Measurements from ENCODE around the gene LRIT3.
"Not testable (repeated sequence)": the region's sequence is repeated elsewhere in the genome, so short reads cannot be mapped to it uniquely, and the experiment has no call there.

Gene LRIT3

DNA sequence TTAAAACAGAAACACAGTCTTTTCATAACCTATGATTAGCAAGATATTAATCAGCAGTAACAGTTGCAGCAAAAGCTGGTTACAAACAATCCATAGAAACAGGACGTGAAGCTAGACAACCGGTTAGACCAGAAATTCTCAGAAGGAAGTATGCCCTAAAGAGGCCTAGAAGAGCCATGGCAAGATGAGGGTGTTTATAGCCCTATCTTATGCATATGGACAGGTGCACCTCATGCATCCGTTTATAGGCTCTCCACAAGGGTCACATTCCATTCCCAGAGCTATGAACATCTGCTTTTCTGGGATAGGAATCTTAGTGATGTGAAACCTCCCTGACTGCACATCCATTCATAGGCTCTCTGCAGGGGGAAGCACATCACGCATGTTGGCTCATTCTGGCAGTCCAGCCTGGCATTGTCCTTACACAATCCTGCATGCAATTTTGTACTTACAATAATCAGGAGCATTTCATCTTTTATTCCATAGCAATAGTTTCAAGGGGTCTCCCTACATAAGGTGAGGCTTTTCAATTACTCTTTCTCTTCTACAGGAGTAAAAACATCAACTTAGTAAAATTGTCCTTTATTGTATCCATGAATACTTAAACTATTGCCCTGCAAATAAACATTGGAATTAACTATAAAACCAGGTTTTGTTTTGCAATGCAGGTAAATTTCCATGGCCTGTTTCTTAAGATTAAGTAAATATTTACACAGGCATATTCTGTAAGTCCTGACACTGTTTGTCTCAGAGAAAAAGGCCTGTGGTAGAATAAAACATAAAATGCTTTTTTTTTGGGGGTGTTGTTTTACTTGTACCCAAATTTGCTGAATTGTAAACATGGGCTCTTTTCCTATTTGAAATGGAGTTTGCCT lies 11.8 kb downstream of the LRIT3 start:
- no CpG with 5 or more reads among the region's 4 CpGs for WGBS (ENCODE audit: extremely low coverage, insufficient coverage, low lambda C conversion rate)
- H2BK120ac ChIP-seq (ENCODE audit: low read depth, low read length); H2AK5ac ChIP-seq (ENCODE audit: low read length); H3K4me3 ChIP-seq (ENCODE audit: low read length); H3K9ac ChIP-seq (ENCODE audit: low read length); H3K4me2 ChIP-seq (ENCODE audit: low read length); H3K4me1 ChIP-seq (ENCODE audit: control insufficient read depth, low read depth, low read length); H4K5ac ChIP-seq (ENCODE audit: low read length); H2BK15ac ChIP-seq (replicated peaks; ENCODE audit: low read depth); H3K79me1 ChIP-seq (ENCODE audit: low read length); DNase-seq; H2BK5ac ChIP-seq (ENCODE audit: low read length); H3K79me2 ChIP-seq (ENCODE audit: control insufficient read depth, insufficient read depth, low read length); H3K4ac ChIP-seq (ENCODE audit: low read depth, low read length); H3K27ac ChIP-seq (ENCODE audit: low read depth, low read length); H3K23ac ChIP-seq (ENCODE audit: low read length); H3K18ac ChIP-seq (ENCODE audit: low read length); H4K8ac ChIP-seq (ENCODE audit: low read depth, low read length); H3K56ac ChIP-seq (ENCODE audit: low read length); H3K27me3 ChIP-seq (ENCODE audit: insufficient read depth, low read length, poor library complexity); H3K36me3 ChIP-seq (ENCODE audit: control insufficient read depth, insufficient read depth, low read length): not testable (repeated sequence)

- Histone ChIP-seq H3K79me1 (ENCODE audit: low read length) (no peaks in the 10 kb centered on the region), H3K79me2 (ENCODE audit: control insufficient read depth, insufficient read depth, low read length) (no peaks in the 10 kb centered on the region), H3K23ac (ENCODE audit: low read length) (no peak overlapping the region), H3K4me3 (ENCODE audit: low read length) (no peak overlapping the region), H2AK5ac (ENCODE audit: low read length) (no peak overlapping the region), H3K4me2 (ENCODE audit: low read length) (no peak overlapping the region), H2BK15ac (replicated peaks; ENCODE audit: low read depth) (no peak overlapping the region), H3K36me3 (ENCODE audit: control insufficient read depth, insufficient read depth, low read length) (no peaks in the 10 kb centered on the region), H3K56ac (ENCODE audit: low read length) (no peak overlapping the region), H4K8ac (ENCODE audit: low read depth, low read length) (no peak overlapping the region), H4K5ac (ENCODE audit: low read length) (no peak overlapping the region), H3K4ac (ENCODE audit: low read depth, low read length) (no peak overlapping the region), H2BK5ac (ENCODE audit: low read length) (no peak overlapping the region), H2BK120ac (ENCODE audit: low read depth, low read length) (no peak overlapping the region), H3K18ac (ENCODE audit: low read length) (no peak overlapping the region), H3K4me1 (ENCODE audit: control insufficient read depth, low read depth, low read length) (no peaks in the 10 kb centered on the region), H3K27me3 (ENCODE audit: insufficient read depth, low read length, poor library complexity) (no peaks in the 10 kb centered on the region), H3K9ac (ENCODE audit: low read length) (no peak overlapping the region), H3K27ac (ENCODE audit: low read depth, low read length) (no peak overlapping the region)
- no CpG with 5 or more reads among the region's 2 CpGs for WGBS (ENCODE audit: extremely low coverage, insufficient coverage, low lambda C conversion rate)
- DNase-seq: no peak
Measured at GRCh38 chr4:109861271-109861670, 13.4 kb downstream of the LRIT3 start.

GRCh38 chr4:109861916-109862511 lies 14.1 kb downstream of the LRIT3 start:
- Histone ChIP-seq H3K9ac (ENCODE audit: low read length) (no peak overlapping the region), H2BK120ac (ENCODE audit: low read depth, low read length) (no peak overlapping the region), H3K56ac (ENCODE audit: low read length) (no peak overlapping the region), H3K79me2 (ENCODE audit: control insufficient read depth, insufficient read depth, low read length) (no peaks in the 10 kb centered on the region), H3K18ac (ENCODE audit: low read length) (no peak overlapping the region), H4K5ac (ENCODE audit: low read length) (no peak overlapping the region), H3K4ac (ENCODE audit: low read depth, low read length) (no peak overlapping the region), H3K4me2 (ENCODE audit: low read length) (no peak overlapping the region), H3K27me3 (ENCODE audit: insufficient read depth, low read length, poor library complexity) (no peaks in the 10 kb centered on the region), H3K36me3 (ENCODE audit: control insufficient read depth, insufficient read depth, low read length) (no peaks in the 10 kb centered on the region), H4K8ac (ENCODE audit: low read depth, low read length) (no peak overlapping the region), H3K23ac (ENCODE audit: low read length) (no peak overlapping the region), H2BK15ac (replicated peaks; ENCODE audit: low read depth) (no peak overlapping the region), H3K27ac (ENCODE audit: low read depth, low read length) (no peak overlapping the region), H3K4me1 (ENCODE audit: control insufficient read depth, low read depth, low read length) (no peaks in the 10 kb centered on the region), H2BK5ac (ENCODE audit: low read length) (no peak overlapping the region), H3K79me1 (ENCODE audit: low read length) (no peaks in the 10 kb centered on the region), H2AK5ac (ENCODE audit: low read length) (no peak overlapping the region), H3K4me3 (ENCODE audit: low read length) (no peak overlapping the region)
- no peak for DNase-seq
- no CpG with 5 or more reads among the region's 3 CpGs for WGBS (ENCODE audit: extremely low coverage, insufficient coverage, low lambda C conversion rate)

GRCh38 chr4:109864134-109864533 lies 16.2 kb downstream of the LRIT3 start:
- DNase-seq: peak; percentile 34
- Histone ChIP-seq H3K27me3 (ENCODE audit: insufficient read depth, low read length, poor library complexity) (no peaks in the 10 kb centered on the region), H3K27ac (ENCODE audit: low read depth, low read length) (no peak overlapping the region), H4K8ac (ENCODE audit: low read depth, low read length) (no peak overlapping the region), H3K18ac (ENCODE audit: low read length) (no peak overlapping the region), H2BK15ac (replicated peaks; ENCODE audit: low read depth) (no peak overlapping the region), H3K4me2 (ENCODE audit: low read length) (no peak overlapping the region), H2AK5ac (ENCODE audit: low read length) (no peak overlapping the region), H2BK5ac (ENCODE audit: low read length) (no peak overlapping the region), H3K23ac (ENCODE audit: low read length) (no peak overlapping the region), H3K4me1 (ENCODE audit: control insufficient read depth, low read depth, low read length) (no peaks in the 10 kb centered on the region), H3K9ac (ENCODE audit: low read length) (no peak overlapping the region), H3K4me3 (ENCODE audit: low read length) (no peak overlapping the region), H2BK120ac (ENCODE audit: low read depth, low read length) (no peak overlapping the region), H3K4ac (ENCODE audit: low read depth, low read length) (no peak overlapping the region), H3K79me1 (ENCODE audit: low read length) (no peaks in the 10 kb centered on the region), H4K5ac (ENCODE audit: low read length) (no peak overlapping the region), H3K36me3 (ENCODE audit: control insufficient read depth, insufficient read depth, low read length) (no peaks in the 10 kb centered on the region), H3K79me2 (ENCODE audit: control insufficient read depth, insufficient read depth, low read length) (no peaks in the 10 kb centered on the region), H3K56ac (ENCODE audit: low read length) (no peak overlapping the region)

- Histone ChIP-seq H3K27ac (ENCODE audit: low read depth, low read length) (no peak overlapping the region), H4K5ac (ENCODE audit: low read length) (no peak overlapping the region), H3K4ac (ENCODE audit: low read depth, low read length) (no peak overlapping the region), H2BK120ac (ENCODE audit: low read depth, low read length) (no peak overlapping the region), H3K27me3 (ENCODE audit: insufficient read depth, low read length, poor library complexity) (no peaks in the 10 kb centered on the region), H2AK5ac (ENCODE audit: low read length) (no peak overlapping the region), H3K56ac (ENCODE audit: low read length) (no peak overlapping the region), H2BK15ac (replicated peaks; ENCODE audit: low read depth) (no peak overlapping the region), H3K79me2 (ENCODE audit: control insufficient read depth, insufficient read depth, low read length) (no peaks in the 10 kb centered on the region), H3K79me1 (ENCODE audit: low read length) (no peaks in the 10 kb centered on the region), H3K23ac (ENCODE audit: low read length) (no peak overlapping the region), H3K9ac (ENCODE audit: low read length) (no peak overlapping the region), H3K18ac (ENCODE audit: low read length) (no peak overlapping the region), H3K4me1 (ENCODE audit: control insufficient read depth, low read depth, low read length) (no peaks in the 10 kb centered on the region), H3K4me2 (ENCODE audit: low read length) (no peak overlapping the region), H4K8ac (ENCODE audit: low read depth, low read length) (no peak overlapping the region), H2BK5ac (ENCODE audit: low read length) (no peak overlapping the region), H3K4me3 (ENCODE audit: low read length) (no peak overlapping the region), H3K36me3 (ENCODE audit: control insufficient read depth, insufficient read depth, low read length) (no peaks in the 10 kb centered on the region)
- no CpG with 5 or more reads among the region's 5 CpGs for WGBS (ENCODE audit: extremely low coverage, insufficient coverage, low lambda C conversion rate)
- DNase-seq: no peak
Measured at GRCh38 chr4:109870061-109870460, 22.2 kb downstream of the LRIT3 start.
